ENCODE data around the gene RBM15B. TPM values are rescaled to one million over a fixed set of nuclear protein-coding genes. Genes with fewer than 3 reads are reported as not detected.
"Not testable (repeated sequence)": the region's sequence is repeated elsewhere in the genome, so short reads cannot be mapped to it uniquely, and the experiment has no call there.

The RBM15B gene
- total RNA-seq, 2 donors from 2014 or later: 14.6 to 29.8 TPM

- Mint-ChIP-seq H3K4me3 (peak overlapping the region; percentile 93), H3K4me1 (peaks cover 15% of the 10 kb centered on the region), H3K36me3 (ENCODE audit: low read depth) (peaks cover 60% of the 10 kb centered on the region), H3K27ac (peak overlapping the region; percentile 99), H3K27me3 (no peaks in the 10 kb centered on the region), H3K9me3 (no peaks in the 10 kb centered on the region)
- ATAC-seq (replicated peaks): peak; percentile 16
These were observed 6.9 kb upstream of the RBM15B start for GRCh38 chr3:51384055-51384725.

- peak; percentile 99 for ATAC-seq (replicated peaks)
- Mint-ChIP-seq H3K4me1 (peaks cover 18% of the 10 kb centered on the region), H3K4me3 (peak within 1 kb of the TSS; percentile 93), H3K27ac (peak within 1 kb of the TSS; percentile 99), H3K9me3 (no peaks in the 10 kb centered on the region), H3K36me3 (ENCODE audit: low read depth) (peaks cover 66% of the 10 kb centered on the region), H3K27me3 (no peaks in the 10 kb centered on the region)
These were observed 6.2 kb upstream of the RBM15B start, which contains the start of gene MANF for GRCh38 chr3:51384726-51385473. Gene MANF (plus strand): TSS chr3:51385291. CDS start chr3:51385343, 52 bp downstream.

GRCh38 chr3:51385621-51386091, 5.4 kb upstream of the RBM15B start:
- peaks cover 66% of the 10 kb centered on the region for H3K36me3 Mint-ChIP-seq (ENCODE audit: low read depth)
- no peak for ATAC-seq (replicated peaks)
- peak overlapping the region; percentile 99 for H3K27ac Mint-ChIP-seq
- H3K27me3 Mint-ChIP-seq: no peaks in the 10 kb centered on the region
- H3K4me3 Mint-ChIP-seq: peak overlapping the region; percentile 93
- H3K4me1 Mint-ChIP-seq: peaks cover 18% of the 10 kb centered on the region
- no peaks in the 10 kb centered on the region for H3K9me3 Mint-ChIP-seq

DNA sequence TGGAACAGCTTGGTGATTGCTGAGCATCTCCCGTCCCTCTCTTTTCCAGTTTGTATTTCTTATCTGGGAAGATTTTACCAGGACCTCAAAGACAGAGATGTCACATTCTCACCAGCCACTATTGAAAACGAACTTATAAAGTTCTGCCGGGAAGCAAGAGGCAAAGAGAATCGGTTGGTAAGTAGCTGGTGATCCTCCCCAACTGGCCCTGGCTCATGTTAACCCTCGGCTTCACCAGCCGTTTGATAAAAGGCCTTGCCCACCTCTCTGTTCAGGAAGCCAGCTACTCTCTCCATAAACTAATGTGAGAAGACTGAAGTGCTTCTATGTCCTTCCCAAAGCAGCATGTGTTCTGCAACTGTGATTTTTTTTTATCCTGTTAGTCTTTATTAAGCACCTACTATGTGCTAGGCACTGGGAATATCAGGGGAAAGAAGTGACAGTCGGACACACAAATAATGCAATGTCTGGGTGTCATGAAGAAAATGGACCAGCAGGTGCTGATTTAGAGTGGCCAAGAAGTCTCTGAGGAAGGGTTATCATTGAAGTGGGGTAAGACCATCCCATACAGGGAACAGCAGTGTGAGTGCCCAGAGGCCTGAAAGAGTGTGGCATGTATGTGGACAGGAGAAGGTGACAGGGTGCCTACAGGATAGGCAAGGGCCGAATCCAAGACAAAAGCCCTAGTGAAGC, 4.8 kb upstream of the RBM15B start:
- no peaks in the 10 kb centered on the region for H3K9me3 Mint-ChIP-seq
- peaks cover 66% of the 10 kb centered on the region for H3K36me3 Mint-ChIP-seq (ENCODE audit: low read depth)
- peaks cover 18% of the 10 kb centered on the region for H3K4me1 Mint-ChIP-seq
- ATAC-seq (replicated peaks): no peak
- no peaks in the 10 kb centered on the region for H3K27me3 Mint-ChIP-seq
- peak overlapping the region; percentile 99 for H3K27ac Mint-ChIP-seq
- peak overlapping the region; percentile 93 for H3K4me3 Mint-ChIP-seq

GRCh38 chr3:51386852-51387229, 4.2 kb upstream of the RBM15B start:
- Mint-ChIP-seq H3K36me3 (ENCODE audit: low read depth) (peaks cover 66% of the 10 kb centered on the region), H3K4me3 (peak overlapping the region; percentile 93), H3K27ac (peak overlapping the region; percentile 99), H3K27me3 (no peaks in the 10 kb centered on the region), H3K9me3 (no peaks in the 10 kb centered on the region), H3K4me1 (peaks cover 18% of the 10 kb centered on the region)
- no peak for ATAC-seq (replicated peaks)

DNA sequence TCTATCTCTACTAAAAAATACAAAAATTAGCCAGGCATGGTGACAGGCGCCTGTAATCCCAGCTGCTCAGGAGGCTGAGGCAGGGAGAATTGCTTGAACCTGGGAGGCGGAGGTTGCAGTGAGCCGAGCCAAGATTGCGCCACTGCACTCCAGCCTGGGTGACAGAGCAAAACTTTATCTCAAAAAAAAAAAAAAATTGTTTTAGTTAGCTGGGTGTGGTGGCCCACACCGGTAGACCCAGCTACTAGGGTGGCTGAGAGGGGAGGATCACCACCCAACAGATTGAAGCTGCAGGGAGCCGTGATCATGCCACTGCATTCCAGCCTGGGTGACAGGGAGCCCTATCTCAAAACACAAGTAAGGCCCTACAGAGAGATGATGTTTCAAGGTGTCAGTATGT, 3.8 kb upstream of the RBM15B start:
- ATAC-seq (replicated peaks); H3K27me3 Mint-ChIP-seq; H3K9me3 Mint-ChIP-seq: not testable (repeated sequence)
- Mint-ChIP-seq H3K4me3 (peak overlapping the region; percentile 93), H3K36me3 (ENCODE audit: low read depth) (peaks cover 67% of the 10 kb centered on the region), H3K4me1 (peaks cover 18% of the 10 kb centered on the region), H3K27ac (peak overlapping the region; percentile 18)

- H3K4me3 Mint-ChIP-seq: peak overlapping the region; percentile 93
- H3K36me3 Mint-ChIP-seq (ENCODE audit: low read depth): peaks cover 76% of the 10 kb centered on the region
- no peak for ATAC-seq (replicated peaks)
- no peaks in the 10 kb centered on the region for H3K9me3 Mint-ChIP-seq
- peak overlapping the region; percentile 28 for H3K27ac Mint-ChIP-seq
- no peaks in the 10 kb centered on the region for H3K27me3 Mint-ChIP-seq
- peaks cover 18% of the 10 kb centered on the region for H3K4me1 Mint-ChIP-seq
These were observed 2.6 kb upstream of the RBM15B start for GRCh38 chr3:51388286-51389029.

- H3K4me3 Mint-ChIP-seq: peak overlapping the region; percentile 38
- H3K4me1 Mint-ChIP-seq: peaks cover 23% of the 10 kb centered on the region
- no peaks in the 10 kb centered on the region for H3K27me3 Mint-ChIP-seq
- H3K36me3 Mint-ChIP-seq (ENCODE audit: low read depth): peaks cover 76% of the 10 kb centered on the region
- H3K27ac Mint-ChIP-seq: no peak overlapping the region
- H3K9me3 Mint-ChIP-seq: no peaks in the 10 kb centered on the region
- ATAC-seq (replicated peaks): no peak
These were observed 1.5 kb upstream of the RBM15B start for GRCh38 chr3:51389423-51390183.

DNA sequence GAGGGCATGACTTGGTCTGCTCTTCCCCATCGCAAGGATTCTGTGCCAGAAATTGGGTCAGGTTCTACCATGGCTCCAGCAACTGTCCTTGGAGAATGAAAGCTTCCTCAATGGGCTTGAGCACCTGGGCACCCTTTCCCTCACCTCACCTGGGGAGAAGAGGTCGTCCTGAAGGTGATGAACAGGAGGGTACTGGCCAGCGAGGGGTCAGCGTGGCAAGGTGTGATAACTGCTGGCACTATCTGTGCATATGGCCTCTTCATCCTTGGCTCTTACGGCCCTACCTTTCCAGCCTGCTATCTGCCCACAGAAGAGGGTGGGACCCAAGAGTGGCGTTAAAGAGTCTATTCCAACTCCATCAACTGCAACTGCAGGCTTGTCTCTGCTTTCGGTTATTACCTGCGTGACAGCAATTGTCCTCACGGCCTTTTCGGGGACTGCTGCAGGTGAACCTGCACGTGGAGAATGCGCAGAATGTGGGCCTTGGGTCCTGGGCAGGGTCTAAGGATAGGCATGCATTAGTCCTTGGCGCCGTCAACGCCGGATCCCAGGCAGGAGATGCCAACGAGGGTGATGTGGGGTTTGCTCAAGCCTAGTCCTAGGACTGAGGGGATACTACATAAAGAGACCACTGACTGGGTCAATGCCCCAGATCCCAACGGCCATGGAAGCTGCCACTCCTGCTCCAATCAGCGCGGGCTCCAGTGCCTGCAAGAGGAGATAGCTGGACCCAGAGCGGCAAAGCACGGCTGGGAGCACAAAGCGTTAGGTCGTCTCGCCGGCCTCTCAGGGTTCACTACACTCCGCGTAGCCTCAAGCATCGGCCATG, 625 bp upstream of the RBM15B start:
- H3K27me3 Mint-ChIP-seq: no peaks in the 10 kb centered on the region

DNA sequence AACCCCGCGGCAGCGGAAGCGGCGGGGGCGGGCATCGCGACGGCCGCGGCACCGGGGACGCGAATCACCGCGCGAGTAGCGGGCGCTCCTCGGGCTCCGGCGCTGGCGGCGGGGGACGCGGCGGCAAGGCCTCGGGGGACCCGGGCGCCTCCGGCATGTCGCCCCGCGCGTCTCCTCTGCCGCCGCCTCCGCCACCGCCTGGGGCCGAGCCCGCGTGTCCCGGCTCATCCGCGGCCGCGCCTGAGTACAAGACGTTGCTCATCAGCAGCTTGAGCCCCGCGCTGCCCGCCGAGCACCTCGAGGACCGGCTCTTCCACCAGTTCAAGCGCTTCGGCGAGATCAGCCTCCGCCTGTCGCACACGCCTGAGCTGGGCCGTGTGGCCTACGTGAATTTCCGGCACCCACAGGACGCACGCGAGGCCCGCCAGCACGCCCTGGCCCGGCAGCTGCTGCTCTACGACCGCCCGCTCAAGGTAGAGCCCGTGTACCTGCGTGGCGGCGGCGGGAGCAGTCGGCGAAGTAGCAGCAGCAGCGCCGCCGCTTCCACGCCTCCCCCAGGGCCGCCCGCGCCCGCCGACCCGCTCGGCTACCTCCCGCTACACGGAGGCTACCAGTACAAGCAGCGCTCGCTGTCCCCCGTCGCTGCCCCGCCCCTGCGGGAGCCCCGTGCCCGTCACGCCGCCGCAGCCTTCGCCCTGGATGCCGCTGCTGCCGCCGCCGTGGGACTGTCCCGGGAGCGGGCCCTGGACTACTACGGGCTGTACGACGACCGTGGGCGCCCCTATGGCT, 675 bp downstream of the RBM15B start:
- H3K27ac Mint-ChIP-seq: peak overlapping the region; percentile 48
- H3K4me1 Mint-ChIP-seq: peaks cover 33% of the 10 kb centered on the region
- peak; percentile 7 for ATAC-seq (replicated peaks)
- H3K36me3 Mint-ChIP-seq (ENCODE audit: low read depth): peaks cover 75% of the 10 kb centered on the region
- peak overlapping the region; percentile 65 for H3K4me3 Mint-ChIP-seq
- H3K27me3 Mint-ChIP-seq: no peaks in the 10 kb centered on the region
- no peaks in the 10 kb centered on the region for H3K9me3 Mint-ChIP-seq

More for the DNA sequence above, 625 bp upstream of the RBM15B start:
- peak; percentile 3 for ATAC-seq (replicated peaks)
- Mint-ChIP-seq H3K4me3 (peak overlapping the region; percentile 67), H3K27ac (no peak overlapping the region), H3K9me3 (no peaks in the 10 kb centered on the region), H3K36me3 (ENCODE audit: low read depth) (peaks cover 76% of the 10 kb centered on the region), H3K4me1 (peaks cover 31% of the 10 kb centered on the region)

DNA sequence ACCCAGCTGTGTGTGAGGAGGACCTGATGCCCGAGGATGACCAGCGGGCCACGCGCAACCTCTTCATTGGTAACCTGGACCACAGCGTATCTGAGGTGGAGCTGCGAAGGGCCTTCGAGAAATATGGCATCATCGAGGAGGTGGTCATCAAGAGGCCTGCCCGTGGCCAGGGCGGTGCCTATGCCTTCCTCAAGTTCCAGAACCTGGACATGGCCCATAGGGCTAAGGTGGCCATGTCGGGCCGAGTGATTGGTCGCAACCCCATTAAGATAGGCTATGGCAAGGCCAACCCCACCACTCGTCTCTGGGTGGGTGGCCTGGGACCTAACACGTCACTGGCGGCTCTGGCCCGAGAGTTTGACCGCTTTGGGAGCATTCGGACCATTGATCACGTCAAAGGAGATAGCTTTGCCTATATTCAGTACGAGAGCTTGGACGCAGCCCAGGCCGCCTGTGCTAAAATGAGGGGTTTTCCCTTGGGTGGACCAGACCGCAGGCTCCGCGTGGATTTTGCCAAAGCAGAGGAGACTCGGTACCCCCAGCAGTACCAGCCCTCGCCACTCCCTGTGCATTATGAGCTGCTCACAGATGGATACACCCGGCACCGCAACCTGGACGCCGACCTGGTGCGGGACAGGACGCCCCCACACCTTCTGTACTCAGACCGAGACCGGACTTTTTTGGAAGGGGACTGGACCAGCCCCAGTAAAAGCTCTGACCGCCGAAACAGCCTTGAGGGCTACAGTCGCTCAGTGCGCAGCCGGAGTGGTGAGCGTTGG, 1.5 kb downstream of the RBM15B start:
- Mint-ChIP-seq H3K36me3 (ENCODE audit: low read depth) (peaks cover 75% of the 10 kb centered on the region), H3K9me3 (no peaks in the 10 kb centered on the region), H3K27me3 (no peaks in the 10 kb centered on the region), H3K27ac (peak overlapping the region; percentile 74), H3K4me3 (peak overlapping the region; percentile 65), H3K4me1 (peaks cover 31% of the 10 kb centered on the region)
- no peak for ATAC-seq (replicated peaks)

- Mint-ChIP-seq H3K27me3 (no peaks in the 10 kb centered on the region), H3K4me1 (peaks cover 26% of the 10 kb centered on the region), H3K36me3 (ENCODE audit: low read depth) (peaks cover 75% of the 10 kb centered on the region), H3K9me3 (no peaks in the 10 kb centered on the region), H3K4me3 (peak overlapping the region; percentile 65), H3K27ac (peak overlapping the region; percentile 74)
- no peak for ATAC-seq (replicated peaks)
These were observed 2.0 kb downstream of the RBM15B start for GRCh38 chr3:51393134-51393495.

All from activated T-helper 17 cell treated with anti-CD3 and anti-CD28 coated beads, Interleukin-2, amount 50 U/mL, for 72 hours (primary cell).